ENCODE results near the gene FAAH.

FAAH gene

GRCh38 chr1:46449223-46450159 lies 55.4 kb downstream of the FAAH start:
- no peak for DNase-seq (ENCODE audit: low spot score)

- no peak for DNase-seq (ENCODE audit: low spot score)
Measured at GRCh38 chr1:46450160-46450517, 56.0 kb downstream of the FAAH start.

- no peak for DNase-seq (ENCODE audit: low spot score)
Measured at GRCh38 chr1:46451948-46452930, 58.1 kb downstream of the FAAH start.

GRCh38 chr1:46452931-46453325 lies 58.8 kb downstream of the FAAH start:
- DNase-seq (ENCODE audit: low spot score), result no peak

GRCh38 chr1:46453449-46453848 lies 59.3 kb downstream of the FAAH start:
- DNase-seq (ENCODE audit: low spot score), result no peak

GRCh38 chr1:46455951-46456350 lies 61.8 kb downstream of the FAAH start:
- no peak for DNase-seq (ENCODE audit: low spot score)

- DNase-seq (ENCODE audit: low spot score), result no peak
Measured at GRCh38 chr1:46456411-46456963, 62.4 kb downstream of the FAAH start.

- DNase-seq (ENCODE audit: low spot score), result no peak
Measured at GRCh38 chr1:46457178-46457577, 63.1 kb downstream of the FAAH start.

GRCh38 chr1:46458190-46458589 lies 64.1 kb downstream of the FAAH start:
- no peak for DNase-seq (ENCODE audit: low spot score)

- no peak for DNase-seq (ENCODE audit: low spot score)
Measured at GRCh38 chr1:46458846-46459245, 64.7 kb downstream of the FAAH start.

GRCh38 chr1:46459315-46459714 lies 65.2 kb downstream of the FAAH start:
- DNase-seq (ENCODE audit: low spot score), result no peak

GRCh38 chr1:46461017-46461808 lies 67.1 kb downstream of the FAAH start:
- DNase-seq (ENCODE audit: low spot score), result no peak

GRCh38 chr1:46461809-46462448 lies 67.8 kb downstream of the FAAH start:
- DNase-seq (ENCODE audit: low spot score), result no peak
